G401 (cell line): ENCODE results near the gene PLA2G4C. TPM values are rescaled to one million over a fixed set of nuclear protein-coding genes. Genes with fewer than 3 reads are reported as not detected.

Experiments
- DNase-seq: peaks from one replicate; pipeline ENCODE4 v3.0.0-alpha.2; 2015; ENCODE audit warnings: low spot score
- in situ Hi-C: cut with HindIII; loops from 2 replicates; pipeline ENCODE4 v1.10.0; 2016; ENCODE audit warnings: low sequenced_read_pairs, mixed read lengths
- total RNA-seq: library from RNA; depleted of rRNA; stranded (reverse); fragments of >200 nt; shearing (Covaris generic); gene quantifications from 2 replicates; pipeline ENCODE4 v1.2.3, GENCODE V29; 2014

Gene PLA2G4C
- total RNA-seq, 1 experiment from 2014 or later, result 0.92 TPM

- no peak for DNase-seq
- in situ Hi-C loops, result no loop called here
Observed at GRCh38 chr19:48064509-48064908, 46.1 kb downstream of the PLA2G4C start.

- in situ Hi-C loops, result no loop called here
- no peak for DNase-seq
Observed at GRCh38 chr19:48061401-48062344, 48.9 kb downstream of the PLA2G4C start.

GRCh38 chr19:48060381-48060780 lies 50.2 kb downstream of the PLA2G4C start:
- in situ Hi-C loops, result no loop called here
- no peak for DNase-seq

- in situ Hi-C loops, result no loop called here
- DNase-seq, result no peak
Observed at GRCh38 chr19:48059331-48059730, 51.3 kb downstream of the PLA2G4C start.

DNA sequence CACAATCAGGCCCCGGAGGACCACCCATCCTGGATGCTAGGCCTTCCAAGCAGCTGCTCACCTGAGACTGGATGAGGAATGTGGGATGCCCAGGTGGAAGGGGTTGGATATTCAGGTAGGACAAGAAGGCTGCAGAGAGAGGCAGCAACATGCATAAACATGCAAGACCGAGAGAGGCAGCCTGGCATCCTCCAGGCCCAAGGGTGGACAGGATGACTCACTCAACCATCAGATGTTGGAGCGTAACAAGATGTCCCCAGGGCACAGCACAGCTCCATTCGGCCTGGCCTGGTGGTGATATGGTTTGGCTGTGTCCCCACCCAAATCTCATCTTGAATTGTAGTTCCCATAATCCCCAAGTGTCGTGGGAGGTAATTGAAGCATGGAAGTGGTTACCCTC lies 56.8 kb downstream of the PLA2G4C start:
- in situ Hi-C loops, result no loop called here

GRCh38 chr19:48053076-48053475 lies 57.5 kb downstream of the PLA2G4C start:
- no peak for DNase-seq
- in situ Hi-C loops, result no loop called here

More for the DNA sequence above, 56.8 kb downstream of the PLA2G4C start:
- DNase-seq, result no peak

DNA sequence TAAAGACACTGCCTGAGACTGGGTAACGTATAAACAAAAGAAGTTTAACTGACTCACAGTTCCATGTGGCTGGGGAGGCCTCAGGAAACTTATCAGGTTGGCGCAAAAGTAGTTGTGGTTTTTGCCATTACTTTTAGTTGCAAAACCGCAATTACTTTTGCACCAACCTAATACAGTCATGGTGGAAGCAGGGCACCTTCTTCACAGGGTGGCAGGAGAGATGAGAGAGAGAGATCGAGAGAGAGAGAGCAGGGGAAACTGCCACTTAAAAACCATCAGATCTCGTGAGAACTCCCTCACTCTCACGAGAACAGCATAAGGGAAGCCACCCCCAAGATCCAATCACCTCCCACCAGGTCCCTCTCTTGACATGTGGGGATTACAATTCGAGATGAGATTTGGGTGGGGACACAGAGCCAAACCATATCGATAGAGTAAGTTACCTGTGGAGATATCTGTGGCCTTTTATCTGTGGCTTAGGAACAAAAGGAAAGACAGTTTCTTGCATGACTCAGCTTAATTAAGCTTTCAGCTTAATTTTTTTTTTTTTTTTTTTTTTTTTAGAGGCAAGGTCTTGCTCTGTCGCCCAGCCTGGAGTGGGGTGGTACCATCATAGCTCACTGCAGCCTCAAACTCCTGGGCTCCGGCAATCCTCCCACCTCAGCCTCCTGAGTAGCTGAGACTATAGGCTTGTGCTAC lies 59.1 kb downstream of the PLA2G4C start:
- in situ Hi-C loops, result no loop called here
- no peak for DNase-seq

DNA sequence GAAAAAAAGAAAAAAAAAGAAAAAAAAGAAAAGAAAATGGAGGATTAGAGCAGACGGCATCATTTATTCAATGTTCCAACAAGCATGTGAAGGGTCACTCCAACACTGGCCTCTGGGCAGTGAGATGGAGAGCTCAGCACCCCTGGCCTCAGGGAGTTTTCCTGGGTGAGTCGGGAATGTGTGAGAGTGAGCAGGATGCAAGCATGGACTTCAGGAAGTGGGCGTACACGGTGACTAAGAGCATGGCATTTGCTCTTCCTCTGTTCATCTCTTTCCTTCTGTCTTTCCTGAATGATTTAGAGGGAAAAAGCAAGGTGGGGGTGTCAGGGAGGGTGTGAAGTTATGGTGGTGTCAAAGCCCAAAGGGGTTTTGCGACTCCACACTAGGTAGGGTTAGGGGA lies 66.1 kb downstream of the PLA2G4C start:
- in situ Hi-C loops, result no loop called here
- no peak for DNase-seq

GRCh38 chr19:48043675-48044258 lies 66.8 kb downstream of the PLA2G4C start, which contains the start of gene CABP5:
Gene CABP5, minus strand, starts transcription at chr19:48044079. Its CDS starts 157 bp downstream, at chr19:48043922.
- no peak for DNase-seq
- in situ Hi-C loops, result no loop called here

- in situ Hi-C loops, result no loop called here
- DNase-seq, result no peak
Observed at GRCh38 chr19:48041877-48042580, 68.6 kb downstream of the PLA2G4C start.

DNA sequence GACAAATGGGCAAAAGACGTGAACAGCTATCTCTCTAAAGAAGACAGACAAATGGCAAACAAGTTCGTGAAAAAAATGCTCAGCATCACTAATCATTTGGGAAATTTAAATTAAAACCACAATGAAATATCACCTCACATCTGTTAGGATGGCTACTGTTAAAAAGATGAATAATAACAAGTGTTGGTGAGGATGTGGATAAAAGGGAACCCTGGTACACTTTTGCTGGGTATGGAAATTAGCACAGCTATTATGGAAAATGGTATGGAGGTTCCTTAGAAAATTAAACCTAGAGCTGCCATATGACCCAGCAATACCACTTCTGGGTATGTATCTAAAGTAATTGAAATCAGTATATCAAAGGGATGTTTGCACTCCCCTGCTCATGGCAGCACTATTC lies 73.9 kb downstream of the PLA2G4C start:
- DNase-seq, result no peak
- in situ Hi-C loops, result no loop called here

GRCh38 chr19:48033604-48034003 lies 77.0 kb downstream of the PLA2G4C start:
- in situ Hi-C loops, result no loop called here
- no peak for DNase-seq

DNA sequence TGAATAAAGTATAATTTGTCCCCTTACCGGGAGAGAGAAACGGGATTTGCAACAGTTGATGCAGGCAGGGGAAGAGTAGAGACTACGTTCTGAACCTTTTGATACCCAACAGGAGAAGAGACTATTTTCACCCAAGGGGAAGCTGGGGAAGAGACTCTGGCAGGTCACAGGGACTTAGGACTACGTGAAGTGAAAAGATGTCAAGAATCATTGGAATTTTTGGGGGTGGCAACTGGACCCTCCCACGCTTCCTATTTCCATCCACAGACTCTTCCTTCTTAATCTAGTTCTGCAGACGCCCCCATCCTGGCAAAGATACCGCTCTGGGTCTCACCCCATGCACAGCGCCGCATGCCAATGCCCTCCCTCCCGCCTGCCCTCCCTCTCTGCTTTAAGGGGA lies 80.5 kb downstream of the PLA2G4C start:
- DNase-seq, result no peak
- in situ Hi-C loops, result no loop called here

GRCh38 chr19:48029431-48029830 lies 81.2 kb downstream of the PLA2G4C start:
- in situ Hi-C loops, result no loop called here
- no peak for DNase-seq

- no peak for DNase-seq
- in situ Hi-C loops, result no loop called here
Observed at GRCh38 chr19:48025480-48025879, 85.1 kb downstream of the PLA2G4C start.

- DNase-seq, result no peak
- in situ Hi-C loops, result no loop called here
Observed at GRCh38 chr19:48023518-48023917, 87.1 kb downstream of the PLA2G4C start.

- in situ Hi-C loops, result no loop called here
- no peak for DNase-seq
Observed at GRCh38 chr19:48023011-48023410, 87.6 kb downstream of the PLA2G4C start.

DNA sequence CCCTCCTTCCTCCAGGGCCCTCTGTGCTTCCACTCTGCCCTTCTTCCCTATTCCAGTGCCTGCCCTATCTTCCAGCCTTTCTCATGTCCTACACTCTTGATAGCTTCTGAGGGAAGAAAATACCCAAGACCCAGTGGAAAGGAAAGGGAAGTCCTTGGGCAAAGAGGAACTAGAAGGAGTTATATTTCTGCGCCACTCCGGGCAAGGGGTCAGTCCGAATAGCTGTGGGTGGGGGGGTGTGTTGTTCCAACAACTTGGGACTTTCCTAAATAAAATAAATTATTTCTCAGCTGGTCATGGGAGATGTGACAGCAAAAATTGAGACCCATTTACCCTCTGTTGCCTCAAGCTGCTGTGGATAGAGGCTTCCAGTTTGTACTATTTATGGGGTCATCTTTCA lies 89.9 kb downstream of the PLA2G4C start:
- no peak for DNase-seq
- in situ Hi-C loops, result no loop called here

DNA sequence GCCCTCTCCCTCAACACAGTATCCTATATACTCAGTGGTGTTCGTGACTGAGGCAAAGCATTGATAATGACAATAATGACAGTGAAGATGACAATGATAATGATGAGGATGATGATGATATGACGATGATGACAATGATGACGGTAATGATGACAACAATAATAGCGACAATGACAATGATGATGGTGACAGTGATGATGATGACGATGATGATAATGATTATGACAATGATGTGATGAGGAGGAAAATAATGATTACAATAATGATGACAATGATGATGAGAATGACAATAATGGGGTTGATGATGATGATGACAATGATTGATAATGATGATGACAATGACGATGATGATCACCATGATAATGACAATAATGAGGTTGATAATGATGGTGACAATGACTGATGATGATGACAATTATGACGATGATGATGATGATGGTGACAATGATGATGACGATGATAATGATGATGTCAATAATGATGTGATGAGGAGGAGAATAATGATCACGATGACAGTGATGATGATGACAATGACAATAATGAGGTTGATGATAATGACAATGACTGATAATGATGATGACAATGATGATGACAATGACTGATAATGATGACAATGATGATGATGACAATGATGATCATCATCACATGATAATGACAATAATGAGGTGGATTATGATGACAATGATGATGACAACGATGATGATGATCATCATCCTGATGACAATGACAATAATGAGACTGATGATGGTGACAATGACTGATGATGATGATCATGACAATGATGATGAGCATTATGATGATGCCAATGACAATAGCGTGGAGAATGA lies 99.5 kb downstream of the PLA2G4C start:
- DNase-seq, result no peak
- in situ Hi-C loops, result no loop called here
